ENCODE measurements around the gene HMG20B. TPM values are rescaled to one million over a fixed set of nuclear protein-coding genes. Genes with fewer than 3 reads are reported as not detected.
A peak's percentile ranks its signal among the peaks of the same experiment; 100 is the strongest.

The HMG20B gene
- total RNA-seq, 3 donors from 2014 or later: 120 to 142 (median 127) TPM

DNA sequence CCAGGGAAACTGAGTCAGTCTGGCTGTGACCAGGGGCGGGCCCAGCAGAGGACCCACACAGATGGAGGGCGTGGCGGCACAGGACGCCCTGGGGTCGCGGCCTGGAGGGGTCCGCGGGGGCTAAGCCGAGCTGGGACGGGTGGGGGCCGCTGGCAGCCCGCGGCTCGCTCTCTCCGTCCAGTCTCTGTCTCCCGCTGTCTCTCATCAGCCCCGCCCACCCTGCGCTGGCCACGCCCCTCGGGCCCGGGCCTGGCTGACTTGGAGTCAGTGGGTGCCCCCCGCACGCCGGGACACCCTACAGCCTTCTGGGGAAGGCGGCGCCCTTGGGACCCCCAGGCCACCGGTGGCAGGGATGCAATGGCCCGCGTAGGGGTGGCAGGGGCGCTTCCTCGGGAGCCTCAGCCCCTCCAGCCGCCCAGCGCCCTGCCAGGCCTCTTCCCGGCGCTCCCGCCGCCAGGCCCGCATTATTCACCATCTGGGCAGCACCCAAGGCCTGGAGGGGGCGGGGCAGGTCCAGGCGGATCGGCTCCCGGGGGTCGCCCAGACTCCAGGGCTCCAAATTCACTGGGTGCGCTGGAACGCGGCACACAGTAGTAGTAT, 34.0 kb downstream of the HMG20B start, which contains the start of gene TBXA2R:
Gene TBXA2R, minus strand, starts transcription at position 186 of the 600 bp plus-strand sequence. CDS start 6,241 bp downstream, outside the sequence.
- H3K27me3 ChIP-seq: no peaks in the 10 kb centered on the region
- intact Hi-C loops (cut with DNase I; ENCODE audit: low total_unique reads): no loop called here
- H3K36me3 ChIP-seq: no peaks in the 10 kb centered on the region
- H3K4me3 ChIP-seq: peak within 1 kb of the TSS; percentile 47 to 76 (median 58)
- H3K9me3 ChIP-seq: no peaks in the 10 kb centered on the region
- H3K4me1 ChIP-seq: peaks cover 0 to 7% of the 10 kb centered on the region in 2 donors
- peak within 1 kb of the TSS; percentile 60 to 73 for H3K27ac ChIP-seq
- DNase-seq (ENCODE audit: low spot score in 2 of 2): peak in 1 of 2 donors; percentile 54
- TF ChIP-seq POLR2AphosphoS5 (IDR thresholded peaks at IDR 0.05) (peak in 1 of 3 donors; percentile 11), POLR2A (IDR thresholded peaks at IDR 0.05) (no peak)
- TF ChIP-seq, protein P1, sequence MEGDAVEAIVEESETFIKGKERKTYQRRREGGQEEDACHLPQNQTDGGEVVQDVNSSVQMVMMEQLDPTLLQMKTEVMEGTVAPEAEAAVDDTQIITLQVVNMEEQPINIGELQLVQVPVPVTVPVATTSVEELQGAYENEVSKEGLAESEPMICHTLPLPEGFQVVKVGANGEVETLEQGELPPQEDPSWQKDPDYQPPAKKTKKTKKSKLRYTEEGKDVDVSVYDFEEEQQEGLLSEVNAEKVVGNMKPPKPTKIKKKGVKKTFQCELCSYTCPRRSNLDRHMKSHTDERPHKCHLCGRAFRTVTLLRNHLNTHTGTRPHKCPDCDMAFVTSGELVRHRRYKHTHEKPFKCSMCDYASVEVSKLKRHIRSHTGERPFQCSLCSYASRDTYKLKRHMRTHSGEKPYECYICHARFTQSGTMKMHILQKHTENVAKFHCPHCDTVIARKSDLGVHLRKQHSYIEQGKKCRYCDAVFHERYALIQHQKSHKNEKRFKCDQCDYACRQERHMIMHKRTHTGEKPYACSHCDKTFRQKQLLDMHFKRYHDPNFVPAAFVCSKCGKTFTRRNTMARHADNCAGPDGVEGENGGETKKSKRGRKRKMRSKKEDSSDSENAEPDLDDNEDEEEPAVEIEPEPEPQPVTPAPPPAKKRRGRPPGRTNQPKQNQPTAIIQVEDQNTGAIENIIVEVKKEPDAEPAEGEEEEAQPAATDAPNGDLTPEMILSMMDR (IDR thresholded peaks at IDR 0.05): no peak

DNA sequence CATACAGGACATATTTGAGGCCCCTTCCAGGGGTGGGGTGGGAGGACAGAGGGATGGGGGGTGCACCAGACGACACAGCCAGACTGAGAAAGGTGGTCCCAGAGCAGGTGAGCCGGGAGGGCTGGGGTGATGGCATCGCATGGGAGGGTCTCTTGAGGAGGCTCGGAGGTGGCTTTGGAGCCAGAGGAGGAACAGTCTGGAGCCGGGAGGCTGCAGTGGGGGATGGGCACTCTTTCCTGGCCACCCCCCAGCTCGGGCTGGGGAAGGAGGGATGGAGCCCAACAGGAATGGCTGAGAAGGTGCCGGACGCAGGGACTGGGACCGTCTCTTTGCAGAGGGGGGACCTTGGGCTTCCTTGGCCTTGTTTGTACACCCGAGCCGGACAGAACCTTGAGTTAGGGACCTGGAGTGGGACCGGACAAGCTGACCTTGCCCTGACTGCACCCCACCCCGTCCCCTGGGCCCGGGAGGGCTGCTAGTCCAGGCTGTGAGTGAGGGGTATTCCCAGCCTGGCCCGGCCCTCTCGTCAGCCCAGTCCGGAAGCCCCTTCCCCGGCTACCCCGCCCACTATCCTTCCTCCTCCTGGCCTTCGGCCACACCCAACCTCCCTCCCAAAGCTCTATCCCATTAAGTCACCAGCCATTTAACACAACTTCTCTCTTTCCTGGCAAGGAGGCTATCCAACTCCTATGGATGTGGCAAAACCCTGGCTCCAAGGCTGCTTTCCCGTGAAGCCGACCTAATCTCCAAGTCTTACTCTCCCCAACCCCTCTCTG, 34.7 kb downstream of the HMG20B start:
- intact Hi-C loops (cut with DNase I; ENCODE audit: low total_unique reads): no loop called here
- Histone ChIP-seq H3K27me3 (no peaks in the 10 kb centered on the region), H3K27ac (peak overlapping the region; percentile 60 to 73), H3K9me3 (no peaks in the 10 kb centered on the region), H3K4me1 (peaks cover 0 to 7% of the 10 kb centered on the region in 2 donors), H3K36me3 (no peaks in the 10 kb centered on the region), H3K4me3 (peak overlapping the region; percentile 47 to 76 (median 58))
- TF ChIP-seq POLR2A (IDR thresholded peaks at IDR 0.05) (no peak), POLR2AphosphoS5 (IDR thresholded peaks at IDR 0.05) (no peak)
- TF ChIP-seq, protein P1 (IDR thresholded peaks at IDR 0.05): no peak
- DNase-seq (ENCODE audit: low spot score in 2 of 2): no peak

GRCh38 chr19:3608079-3608641, 35.4 kb downstream of the HMG20B start:
- peak overlapping the region in 1 of 3 donors; percentile 76 for H3K4me3 ChIP-seq
- intact Hi-C loops (cut with DNase I; ENCODE audit: low total_unique reads): no loop called here
- no peaks in the 10 kb centered on the region for H3K9me3 ChIP-seq
- H3K4me1 ChIP-seq: peaks cover 0 to 7% of the 10 kb centered on the region in 2 donors
- peak overlapping the region in 1 of 2 donors; percentile 73 for H3K27ac ChIP-seq
- no peak for DNase-seq (ENCODE audit: low spot score in 2 of 2)
- H3K27me3 ChIP-seq: no peaks in the 10 kb centered on the region
- TF ChIP-seq, protein P1 (IDR thresholded peaks at IDR 0.05): no peak
- no peak for TF ChIP-seq POLR2A (IDR thresholded peaks at IDR 0.05)
- no peak for TF ChIP-seq POLR2AphosphoS5 (IDR thresholded peaks at IDR 0.05)
- H3K36me3 ChIP-seq: peaks cover 4% of the 10 kb centered on the region

DNA sequence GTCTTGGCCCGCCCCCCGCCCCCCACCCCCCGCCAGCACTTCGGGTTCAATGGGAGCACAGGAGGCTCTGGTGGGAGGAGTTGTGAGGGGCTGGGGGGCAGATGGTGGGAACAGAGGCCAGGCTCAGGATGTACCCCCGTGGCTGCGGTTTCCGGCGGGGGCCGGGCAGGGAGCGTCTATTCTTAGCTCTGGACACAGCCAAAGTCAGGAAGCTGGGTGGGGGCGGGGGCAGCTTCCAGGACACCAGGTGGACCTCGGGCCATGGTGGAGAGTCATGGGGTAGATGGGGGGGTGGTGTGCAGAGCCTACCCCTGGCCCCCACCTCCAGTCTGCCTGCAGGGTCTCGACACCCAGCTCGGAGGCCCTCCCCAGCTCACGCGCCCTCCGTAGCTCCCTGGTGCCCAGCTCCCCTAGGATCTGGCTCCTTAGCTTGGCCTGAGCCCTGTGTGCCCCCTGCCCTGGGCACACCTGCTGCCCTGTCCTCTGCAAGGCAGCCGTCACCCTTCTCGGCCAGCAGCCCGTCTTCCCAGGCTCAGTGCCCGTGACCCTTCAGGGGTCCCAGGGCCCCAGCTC, 36.1 kb downstream of the HMG20B start:
- DNase-seq (ENCODE audit: low spot score in 2 of 2): no peak
- intact Hi-C loops (cut with DNase I; ENCODE audit: low total_unique reads): no loop called here
- TF ChIP-seq, protein P1 (IDR thresholded peaks at IDR 0.05): no peak
- TF ChIP-seq POLR2A (IDR thresholded peaks at IDR 0.05): no peak
- TF ChIP-seq POLR2AphosphoS5 (IDR thresholded peaks at IDR 0.05): no peak
- peak overlapping the region in 1 of 2 donors; percentile 73 for H3K27ac ChIP-seq
- H3K4me1 ChIP-seq: peaks cover 0 to 7% of the 10 kb centered on the region in 2 donors
- no peaks in the 10 kb centered on the region for H3K27me3 ChIP-seq
- no peaks in the 10 kb centered on the region for H3K9me3 ChIP-seq
- H3K4me3 ChIP-seq: no peak overlapping the region
- peaks cover 9% of the 10 kb centered on the region for H3K36me3 ChIP-seq
